NOMO-1 (cell line): ENCODE results near the gene UBAP1L.
"Not testable (repeated sequence)": the region's sequence is repeated elsewhere in the genome, so short reads cannot be mapped to it uniquely, and the experiment has no call there.

ENCODE experiments used
- DNase-seq, 2 experiments: peaks; one replicate each; lab custom pipeline; 2025; ENCODE audit not compliant: unreplicated experiment in 2 of 2; lab: John Stamatoyannopoulos, UW

The UBAP1L gene

DNA sequence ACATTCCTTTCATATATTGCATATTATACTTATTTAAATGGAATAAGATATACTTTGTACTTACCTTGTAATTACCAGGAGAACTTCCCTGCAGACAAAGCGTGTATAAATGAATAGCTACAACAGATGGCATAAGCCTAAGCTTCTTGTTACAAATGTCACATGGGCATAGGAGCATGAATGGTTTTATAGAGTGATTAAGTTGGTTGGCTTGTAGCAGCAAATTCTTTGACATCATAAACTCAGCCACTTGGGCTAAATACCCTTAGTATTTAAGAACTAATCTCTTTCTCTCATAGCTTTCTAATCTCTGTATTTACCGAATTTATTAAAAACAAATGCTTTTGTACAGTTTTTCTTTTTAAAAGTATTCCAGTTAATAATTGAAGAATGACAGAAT lies at the start of gene UBAP1L:
Gene UBAP1L (minus strand): TSS at position 115 of the 400 bp plus-strand sequence. CDS start 8,985 bp downstream, outside the sequence.
- DNase-seq: no peak

- DNase-seq: no peak
Observed at GRCh38 chr15:65164139-65164538, 49.1 kb upstream of the UBAP1L start.

DNA sequence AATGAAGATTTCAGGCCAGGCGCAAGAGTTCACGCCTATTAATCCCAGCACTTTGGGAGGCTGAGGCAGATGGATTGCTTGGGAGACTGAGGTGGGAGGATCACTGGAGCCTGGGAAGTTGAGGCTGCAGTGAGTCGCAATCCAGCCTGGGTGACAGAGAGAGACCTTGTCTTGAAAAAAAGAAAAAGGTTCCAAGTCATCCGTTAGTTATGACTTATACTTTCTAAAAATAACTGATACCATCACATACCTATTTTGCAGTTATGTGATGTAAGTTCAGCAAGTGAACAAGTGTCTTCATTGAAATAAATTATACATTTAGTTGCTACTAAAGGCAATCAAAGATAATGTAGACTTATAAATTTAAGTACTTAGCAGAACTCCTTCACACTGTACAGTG lies 48.0 kb upstream of the UBAP1L start:
- DNase-seq: no peak

DNA sequence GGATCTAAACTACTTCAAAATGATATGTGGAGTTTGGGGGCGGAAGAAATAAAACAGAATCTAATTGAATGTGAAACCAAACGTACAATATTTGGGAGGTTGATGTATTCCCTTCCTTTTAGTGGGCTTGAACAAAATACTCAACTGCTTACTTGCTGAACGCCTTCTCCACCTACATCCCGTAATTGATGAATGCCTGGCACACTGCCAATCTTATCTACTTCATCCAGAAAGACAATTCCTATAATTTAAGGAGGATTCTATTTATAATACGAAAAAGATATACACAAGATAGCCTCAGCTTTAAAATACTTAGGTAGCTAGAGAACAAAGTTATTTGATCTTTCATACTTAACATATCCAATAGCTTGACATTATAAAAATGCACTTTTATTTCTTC lies 41.7 kb upstream of the UBAP1L start:
- DNase-seq: no peak

DNA sequence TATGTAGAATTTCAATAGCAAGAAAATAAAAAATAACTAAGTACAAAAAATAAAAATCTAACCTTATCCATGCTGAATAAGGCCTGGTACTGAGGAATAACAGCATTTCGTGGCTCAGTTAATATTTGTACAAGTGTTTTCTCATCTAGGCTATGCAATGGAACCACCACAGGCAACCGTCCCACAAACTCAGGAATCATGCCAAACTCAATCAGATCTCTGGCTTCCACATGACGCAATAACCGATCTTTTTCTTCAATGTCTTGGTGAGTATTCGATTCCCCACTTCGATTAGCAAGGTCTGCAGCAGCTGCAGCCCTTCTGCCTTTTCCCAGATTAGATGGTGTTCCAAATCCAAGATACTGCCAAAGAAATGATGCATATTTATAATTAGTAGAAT lies 39.7 kb upstream of the UBAP1L start:
- DNase-seq: no peak

GRCh38 chr15:65147902-65148301 lies 32.9 kb upstream of the UBAP1L start:
- DNase-seq: no peak

DNA sequence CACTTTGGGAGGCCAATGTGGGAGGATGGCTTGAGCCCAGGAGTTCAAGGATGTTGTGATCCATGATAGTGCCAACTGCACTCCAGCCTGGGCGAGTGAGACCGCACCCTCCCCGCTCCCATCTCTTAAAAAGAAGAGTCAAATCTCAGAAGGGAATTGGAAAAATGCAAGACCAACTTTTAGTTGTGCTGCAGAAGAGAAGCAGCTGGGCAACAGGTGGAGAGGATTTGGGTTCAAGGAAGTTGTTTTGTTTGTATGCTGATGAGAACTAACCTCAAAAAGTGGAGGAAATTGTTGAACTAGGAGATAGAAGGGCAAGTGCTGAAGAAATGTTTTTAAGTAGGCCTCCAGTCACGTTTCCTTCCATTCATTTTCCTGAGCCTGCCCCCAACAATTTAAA lies 31.4 kb upstream of the UBAP1L start:
- no peak for DNase-seq

GRCh38 chr15:65138631-65139030 lies 23.6 kb upstream of the UBAP1L start:
- not testable (repeated sequence) for DNase-seq

DNA sequence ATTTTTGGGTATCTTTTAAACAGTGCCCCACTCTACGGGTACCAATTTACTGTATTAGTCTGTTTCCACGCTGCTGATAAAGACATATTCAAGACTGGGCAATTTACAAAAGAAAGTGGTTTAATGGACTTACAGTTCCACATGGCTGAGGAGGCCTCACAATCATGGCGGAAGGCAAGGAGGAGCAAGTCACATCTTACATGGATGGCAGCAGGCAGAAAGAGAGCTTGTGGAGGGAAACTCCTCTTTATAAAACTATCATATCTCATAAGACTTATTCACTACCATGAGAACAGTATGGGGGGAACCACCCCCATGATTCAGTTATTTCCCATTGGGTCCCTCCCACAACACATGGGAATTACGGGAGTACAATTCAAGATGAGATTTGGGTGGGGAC lies 22.9 kb upstream of the UBAP1L start:
- not testable (repeated sequence) for DNase-seq

GRCh38 chr15:65137089-65137488 lies 22.1 kb upstream of the UBAP1L start:
- DNase-seq: not testable (repeated sequence)

DNA sequence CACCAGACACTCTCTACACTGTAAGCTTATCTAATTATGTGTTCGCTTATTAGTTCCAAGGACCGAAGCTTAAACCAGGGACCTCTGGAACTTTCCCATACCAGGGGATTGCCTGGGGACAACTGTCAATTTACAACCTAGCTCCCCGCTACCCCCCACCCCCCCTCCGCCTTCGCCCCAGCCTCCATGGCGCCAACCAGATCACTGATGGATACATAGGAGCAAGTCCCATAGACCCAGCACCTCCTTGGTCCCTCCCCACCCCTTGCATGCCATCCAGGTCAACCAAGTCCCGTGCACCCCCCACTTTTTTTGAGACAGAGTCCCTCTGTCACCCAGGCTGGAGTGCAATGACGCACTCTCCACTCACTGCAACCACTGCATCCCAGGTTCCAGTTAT lies 19.5 kb upstream of the UBAP1L start:
- DNase-seq: no peak

GRCh38 chr15:65133548-65134200 lies 18.7 kb upstream of the UBAP1L start, which contains the start of gene PDCD7:
Gene PDCD7 (minus strand): TSS chr15:65133808. CDS start chr15:65133781, 27 bp downstream.
- DNase-seq: peak; percentile 71 to 92

GRCh38 chr15:65132878-65133547 lies 18.0 kb upstream of the UBAP1L start:
- peak; percentile 12 to 30 for DNase-seq

- DNase-seq: no peak
Observed at GRCh38 chr15:65130941-65131340, 15.9 kb upstream of the UBAP1L start.

DNA sequence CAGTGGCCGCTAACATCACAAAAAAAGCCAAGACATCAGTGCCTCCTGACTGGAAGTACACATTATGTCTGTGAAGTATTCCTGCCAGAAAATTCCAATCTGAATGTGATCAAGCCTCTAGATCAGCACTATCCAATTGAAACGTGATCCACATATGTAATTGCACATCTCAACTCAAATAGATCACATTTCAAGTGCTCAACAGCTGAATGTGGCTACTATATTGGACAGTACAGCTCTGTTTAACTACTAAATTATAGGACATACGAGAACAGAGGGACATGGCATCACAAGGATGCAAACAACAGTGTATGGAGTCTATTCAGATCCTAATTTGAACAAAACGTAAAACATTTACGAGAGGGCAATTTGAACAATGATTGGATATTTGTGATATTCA lies 542 bp upstream of the UBAP1L start:
- no peak for DNase-seq

DNA sequence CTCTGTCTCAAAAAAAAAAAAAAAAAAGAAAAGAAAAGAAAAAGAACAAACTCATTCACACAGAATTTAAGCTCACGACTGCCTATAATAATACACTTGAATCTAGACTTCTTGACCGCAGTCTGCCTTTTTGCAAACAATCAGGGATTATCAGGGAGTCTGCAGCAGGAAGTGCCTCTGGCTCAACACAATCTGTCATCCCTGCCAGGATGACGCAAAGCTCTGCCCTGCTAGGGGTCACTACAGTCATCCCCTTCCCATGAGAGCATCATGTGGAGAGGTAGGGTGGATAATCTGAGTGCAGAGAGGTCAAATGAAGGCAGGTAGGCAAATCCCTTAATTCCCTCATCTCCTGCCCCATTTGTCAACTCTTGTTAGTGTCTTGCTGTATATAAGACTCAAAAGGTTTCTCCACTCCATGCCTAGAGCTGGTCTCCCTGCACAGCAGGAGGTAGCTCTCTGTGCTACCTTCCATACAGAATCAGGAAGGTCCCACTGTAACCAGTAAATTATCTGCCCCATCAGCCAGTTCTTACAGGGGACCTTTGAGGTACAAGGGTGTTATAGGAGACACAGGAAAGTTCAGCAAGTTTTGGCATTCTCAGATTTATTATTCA lies 4.2 kb downstream of the UBAP1L start:
- DNase-seq: no peak

DNA sequence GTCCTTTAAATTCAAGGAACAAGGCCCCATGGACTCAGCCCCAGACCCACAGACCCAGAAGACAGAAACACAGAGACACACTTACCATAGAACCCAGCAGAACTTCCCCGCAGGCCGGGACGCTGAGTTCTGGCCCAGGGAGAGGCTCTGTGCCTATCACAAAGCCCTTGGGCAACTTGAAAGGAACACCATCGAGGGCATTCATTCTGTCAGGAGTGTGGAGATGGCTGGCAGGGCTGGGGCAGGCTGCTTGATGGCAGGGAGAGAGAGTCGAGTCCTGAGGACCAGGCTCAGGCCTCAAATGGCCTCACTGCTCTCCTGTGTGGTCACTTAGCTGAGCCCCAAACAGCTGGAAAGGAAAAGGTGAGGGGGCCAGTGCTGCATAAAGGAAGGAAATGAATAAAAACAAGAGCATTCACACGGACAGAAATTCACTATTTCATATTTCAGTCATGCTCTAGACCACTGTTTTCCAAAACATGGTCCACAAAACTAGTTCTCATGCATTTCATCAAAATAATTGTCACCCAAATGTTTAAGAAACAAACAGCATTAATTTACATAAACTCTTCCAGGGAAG lies 8.9 kb downstream of the UBAP1L start:
- DNase-seq: no peak

- DNase-seq: no peak
Observed at GRCh38 chr15:65105038-65105437, 10.0 kb downstream of the UBAP1L start.

DNA sequence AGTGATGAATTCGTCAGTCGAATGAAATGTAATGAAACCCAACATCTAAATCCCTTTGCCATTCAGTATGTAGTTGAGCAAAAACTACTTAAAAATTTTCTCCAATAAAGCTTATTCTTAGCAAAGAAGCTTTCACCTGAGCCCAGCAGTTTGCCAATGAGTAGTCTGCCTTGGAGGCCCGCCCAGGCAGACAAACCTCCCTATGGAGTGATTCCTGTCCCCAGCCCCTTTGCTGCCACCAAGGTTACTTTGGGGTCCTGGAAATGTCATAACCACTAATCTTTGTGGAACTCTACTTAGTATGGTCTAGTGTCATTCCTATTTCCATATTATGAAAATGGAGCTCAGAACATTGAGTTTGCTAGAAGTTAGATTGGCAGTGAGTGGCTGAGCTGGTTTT lies 12.1 kb downstream of the UBAP1L start:
- no peak for DNase-seq

- no peak for DNase-seq
Observed at GRCh38 chr15:65101891-65102708, 12.9 kb downstream of the UBAP1L start.

DNA sequence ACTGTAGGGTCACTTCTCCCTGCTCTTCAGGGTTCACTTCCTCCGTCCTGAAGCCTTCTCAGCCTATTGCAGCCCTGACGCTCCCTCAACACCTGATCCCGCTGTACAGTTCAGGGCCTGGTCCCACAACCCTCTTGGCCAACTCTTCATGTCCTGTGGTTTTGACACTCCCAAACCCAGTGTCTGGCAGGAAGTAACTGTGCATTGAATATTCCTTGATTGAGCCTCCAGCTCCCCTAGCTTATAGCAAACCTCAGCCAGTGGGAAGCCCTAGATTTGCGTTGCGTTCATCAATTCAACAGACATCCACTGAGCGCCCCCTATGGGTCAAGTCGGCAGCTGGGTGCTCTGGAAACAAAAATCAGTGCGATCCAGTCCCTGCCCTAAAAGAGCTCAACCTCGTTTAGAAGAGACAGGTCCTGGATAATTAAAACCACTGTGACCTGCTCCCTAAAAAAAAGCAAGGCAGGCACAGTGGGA lies 13.5 kb downstream of the UBAP1L start:
- DNase-seq: peak in 1 of 2 experiments; percentile 63
